HEK293T (cell line): ENCODE data around the gene DNER.

Experiments
- BHLHE40 ChIP-seq: fragments of 450-650 bp; IDR thresholded peaks from 2 replicates; pipeline ENCODE4 v1.6.1; 2016; ENCODE audit warnings: mild to moderate bottlenecking, moderate library complexity, borderline replicate concordance
- ELF4 ChIP-seq: fragments of 450-650 bp; IDR thresholded peaks from 2 replicates; pipeline ENCODE4 v1.6.1; 2017; ENCODE audit warnings: antibody characterized with exemption
- FOXA1 ChIP-seq: fragments of 450-650 bp; IDR thresholded peaks from 2 replicates; pipeline ENCODE4 v1.6.1; 2016; ENCODE audit warnings: mild to moderate bottlenecking
- FOXK2 ChIP-seq: fragments of 450-650 bp; IDR thresholded peaks from 2 replicates; pipeline ENCODE4 v1.6.1; 2016; ENCODE audit warnings: mild to moderate bottlenecking
- FOXM1 ChIP-seq: fragments of 450-650 bp; IDR thresholded peaks from 2 replicates; pipeline ENCODE4 v1.6.1; 2017; ENCODE audit warnings: mild to moderate bottlenecking, borderline replicate concordance
- NFRKB ChIP-seq: fragments of 450-650 bp; IDR thresholded peaks from 2 replicates; pipeline ENCODE4 v1.6.1; 2016; ENCODE audit warnings: mild to moderate bottlenecking, moderate library complexity
- SP1 ChIP-seq: fragments of 450-650 bp; IDR thresholded peaks from 2 replicates; pipeline ENCODE4 v1.6.1; 2017
- ZNF384 ChIP-seq: fragments of 450-650 bp; IDR thresholded peaks from 2 replicates; pipeline ENCODE4 v1.6.1; 2016

DNA sequence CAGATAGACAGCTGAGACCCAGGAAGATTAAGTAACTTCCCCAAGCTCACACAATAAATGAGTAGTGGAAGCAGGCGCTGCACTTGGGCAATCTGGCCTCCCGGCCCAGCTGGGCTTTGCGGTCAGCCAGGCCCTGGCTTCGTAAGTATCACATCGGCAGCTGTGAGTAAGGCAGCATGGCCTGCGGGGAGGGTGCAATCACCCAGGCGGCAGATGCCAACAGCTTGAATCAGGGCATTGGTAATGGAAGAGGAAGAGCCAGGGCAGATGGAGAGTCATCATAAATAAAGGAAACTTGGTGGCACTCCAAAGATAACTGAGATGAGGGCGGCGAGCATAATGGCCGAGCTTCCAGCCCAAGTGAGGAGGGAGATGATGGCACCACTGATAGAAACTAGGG, 225.3 kb downstream of the DNER start:
- no peak for TF ChIP-seq FOXA1
- TF ChIP-seq SP1, result no peak
- TF ChIP-seq BHLHE40, result no peak
- no peak for TF ChIP-seq NFRKB
- no peak for TF ChIP-seq ZNF384
- TF ChIP-seq FOXK2, result no peak
- TF ChIP-seq FOXM1, result no peak
- TF ChIP-seq ELF4, result no peak
